HCT116 (cell line): ENCODE measurements around the gene MYL3. TPM values are rescaled to one million over a fixed set of nuclear protein-coding genes. Genes with fewer than 3 reads are reported as not detected.

Experiments used
- ATAC-seq: fragments of 200-7000 bp; cut with Tn5 transposase; 2 replicates; pipeline ENCODE4 v1.9.1; 2020; ENCODE audit warnings: mild to moderate bottlenecking, moderate library complexity
- BruUV-seq: library from RNA; stranded (reverse); fragments of 400-500 nt; replicated peaks from 2 replicates; lab custom pipeline; 2021; lab: Mats Ljungman, UMichigan
- CTCF ChIA-PET: fragments of 300-600 bp; sonication (Branson Sonifier 250); formaldehyde crosslinking; loops from one replicate; lab custom pipeline; 2021; ENCODE audit warnings: antibody characterized with exemption; lab: Charles Lee
- POLR2A ChIA-PET: fragments of 300-600, 350-600 bp; sonication (Branson Sonifier 250); formaldehyde crosslinking; loops from one replicate; lab custom pipeline; 2021; ENCODE audit warnings: antibody characterized with exemption; lab: Charles Lee
- RAD21 ChIA-PET, 2 experiments: fragments of 300-600 bp; sonication (Branson Sonifier 250); formaldehyde crosslinking; loops; one replicate each; lab custom pipeline; 2023; ENCODE audit warnings: low total read pairs in 2 of 2; ENCODE audit not compliant: uncharacterized antibody in 2 of 2, unreplicated experiment in 2 of 2, low non-redundant PET in 1 of 2; lab: Charles Lee
- DNase-seq: peaks from one replicate; pipeline ENCODE4 v3.0.0-alpha.2; 2010; ENCODE audit warnings: low read depth, low spot score
- H2AFZ ChIP-seq: fragments of 200-600 bp; shearing (Covaris generic), sonication (generic); 2 replicates; pipeline ENCODE4 v1.6.1; 2017; ENCODE audit warnings: low read depth, mixed run types, mixed read lengths, antibody characterized with exemption, low read length; ENCODE audit not compliant: poor library complexity, severe bottlenecking
- H3K27ac ChIP-seq: 2 replicates; pipeline ENCODE4 v1.5.1; 2012; ENCODE audit warnings: low read depth, low read length
- H3K27me3 ChIP-seq: fragments of 200-600 bp; sonication (generic); 2 replicates; pipeline ENCODE4 v1.6.1; 2016; ENCODE audit warnings: mixed run types, low read length, mixed read lengths; ENCODE audit not compliant: insufficient read depth
- H3K36me3 ChIP-seq, 2 experiments: fragments of 200-500 bp in 1 of 2; fragments of 200-600 bp in 1 of 2; sonication (Bioruptor generic) in 1 of 2; sonication (generic) in 1 of 2; 2 replicates each; pipeline versions ENCODE4 v1.5.1 to v1.6.1; 2014 to 2016; ENCODE audit warnings: low read length in 2 of 2, inconsistent platforms in 1 of 2, mixed read lengths in 1 of 2, mixed run types in 1 of 2; ENCODE audit not compliant: insufficient read depth in 2 of 2, control insufficient read depth in 1 of 2
- H3K4me1 ChIP-seq, 2 experiments: fragments of 200-600 bp in 1 of 2; sonication (generic) in 1 of 2; 2 replicates each; pipeline versions ENCODE4 v1.5.1 to v1.6.1; 2012 to 2017; ENCODE audit warnings: low read length in 2 of 2, inconsistent platforms in 1 of 2, mild to moderate bottlenecking in 1 of 2, mixed read lengths in 1 of 2, mixed run types in 1 of 2, moderate library complexity in 1 of 2; ENCODE audit not compliant: insufficient read depth in 2 of 2, control insufficient read depth in 1 of 2
- H3K4me2 ChIP-seq: fragments of 200-600 bp; sonication (generic); 2 replicates; pipeline ENCODE4 v1.6.1; 2017; ENCODE audit warnings: mixed run types, low read length, mixed read lengths
- H3K4me3 ChIP-seq, 2 experiments: fragments of 200-600 bp in 1 of 2; sonication (generic) in 1 of 2; replicated peaks in 1 of 2; 2 replicates each; pipeline ENCODE4 v1.5.1; 2011 to 2016; ENCODE audit warnings: low read length in 2 of 2, control low read depth in 1 of 2, low read depth in 1 of 2, mild to moderate bottlenecking in 1 of 2, mixed read lengths in 1 of 2, mixed run types in 1 of 2
- H3K79me2 ChIP-seq: fragments of 200-600 bp; sonication (generic); 2 replicates; pipeline ENCODE4 v1.6.1; 2017; ENCODE audit warnings: mild to moderate bottlenecking, mixed run types, low read length, moderate library complexity, mixed read lengths; ENCODE audit not compliant: insufficient read depth
- H3K9ac ChIP-seq: fragments of 200-600 bp; sonication (generic); 2 replicates; pipeline ENCODE4 v1.6.1; 2016; ENCODE audit warnings: low read length, mixed read lengths
- H3K9me2 ChIP-seq: fragments of 200-600 bp; sonication (generic), shearing (Covaris generic); 2 replicates; pipeline ENCODE4 v1.6.1; 2017; ENCODE audit warnings: mixed run types, mild to moderate bottlenecking, moderate library complexity; ENCODE audit not compliant: insufficient read depth
- H3K9me3 ChIP-seq, 2 experiments: fragments of 200-500 bp in 1 of 2; fragments of 200-600 bp in 1 of 2; sonication (Bioruptor generic) in 1 of 2; sonication (generic) in 1 of 2; 2 replicates each; pipeline ENCODE4 v1.6.1; 2014 to 2017; ENCODE audit warnings: low read length in 2 of 2, mixed read lengths in 2 of 2, inconsistent platforms in 1 of 2, low read depth in 1 of 2, mild to moderate bottlenecking in 1 of 2, mixed run types in 1 of 2, moderate library complexity in 1 of 2; ENCODE audit not compliant: control insufficient read depth in 1 of 2, insufficient read depth in 1 of 2
- H4K20me1 ChIP-seq: fragments of 200-600 bp; sonication (generic), shearing (Covaris generic); 2 replicates; pipeline ENCODE4 v1.6.1; 2017; ENCODE audit warnings: mixed run types, mild to moderate bottlenecking, moderate library complexity; ENCODE audit not compliant: insufficient read depth
- CEBPB ChIP-seq: IDR thresholded peaks from 2 replicates; pipeline ENCODE4 v1.6.1; 2012; ENCODE audit warnings: low read depth
- CTCF ChIP-seq, 3 experiments: fragments of 200-600 bp in 1 of 3; sonication (generic) in 1 of 3; IDR thresholded peaks in 2 of 3; conservative IDR thresholded peaks in 1 of 3; 2 replicates each; pipeline ENCODE4 v1.5.1; 2012 to 2017; ENCODE audit warnings: low read depth in 2 of 3, low read length in 2 of 3, antibody characterized with exemption in 1 of 3, borderline replicate concordance in 1 of 3, control low read depth in 1 of 3, mild to moderate bottlenecking in 1 of 3, mixed read lengths in 1 of 3, mixed run types in 1 of 3, moderate library complexity in 1 of 3; ENCODE audit not compliant: insufficient read depth in 1 of 3
- EGR1 ChIP-seq: IDR thresholded peaks from 2 replicates; pipeline ENCODE4 v1.6.1; 2012; ENCODE audit warnings: low read depth
- ELF1 ChIP-seq: IDR thresholded peaks from 2 replicates; pipeline ENCODE4 v1.6.1; 2012; ENCODE audit warnings: low read depth, borderline replicate concordance
- EZH2 ChIP-seq: fragments of 200-600 bp; sonication (generic); IDR thresholded peaks from 2 replicates; pipeline ENCODE4 v1.6.1; 2017; ENCODE audit warnings: antibody characterized with exemption, mixed run types
- FOSL1 ChIP-seq: IDR thresholded peaks from 2 replicates; pipeline ENCODE4 v1.6.1; 2012; ENCODE audit warnings: low read depth
- MAX ChIP-seq: IDR thresholded peaks from 2 replicates; pipeline ENCODE4 v1.6.1; 2012
- POLR2AphosphoS5 ChIP-seq: IDR thresholded peaks from 2 replicates; pipeline ENCODE4 v1.6.1; 2011; ENCODE audit warnings: mild to moderate bottlenecking, low read depth, low read length, moderate library complexity
- REST ChIP-seq: IDR thresholded peaks from 2 replicates; pipeline ENCODE4 v1.6.1; 2012; ENCODE audit warnings: low read depth
- SIN3A ChIP-seq: IDR thresholded peaks from 2 replicates; pipeline ENCODE4 v1.6.1; 2012; ENCODE audit warnings: low read depth
- SP1 ChIP-seq: IDR thresholded peaks from 2 replicates; pipeline ENCODE4 v1.6.1; 2012; ENCODE audit warnings: low read depth
- ZBTB33 ChIP-seq: IDR thresholded peaks from 2 replicates; pipeline ENCODE4 v1.6.1; 2011; ENCODE audit warnings: mild to moderate bottlenecking, low read length, moderate library complexity; ENCODE audit not compliant: insufficient replicate concordance; ENCODE audit errors: extremely low read depth
- intact Hi-C: fragments of 100-400 bp; cut with micrococcal nuclease; formaldehyde crosslinking; loops from 2 replicates; pipeline ENCODE4 v1.10.0; 2022
- total RNA-seq: library from RNA; stranded (reverse); gene quantifications from one replicate; pipeline ENCODE4 v1.2.1, GENCODE V29; 2021; ENCODE audit not compliant: unreplicated experiment

The MYL3 gene
- total RNA-seq, 1 experiment from 2014 or later = not detected

- H3K4me1 ChIP-seq = no peaks in the 10 kb centered on the region
- no peaks in the 10 kb centered on the region for H4K20me1 ChIP-seq
- H3K27ac ChIP-seq = no peak overlapping the region
- H3K36me3 ChIP-seq = no peaks in the 10 kb centered on the region
- no peak overlapping the region for H3K4me2 ChIP-seq
- H3K79me2 ChIP-seq = no peaks in the 10 kb centered on the region
- DNase-seq = no peak
- H3K27me3 ChIP-seq = no peaks in the 10 kb centered on the region
- intact Hi-C loops = no loop called here
- H3K4me3 ChIP-seq = no peak overlapping the region
- RAD21 ChIA-PET = no interaction called here
- ATAC-seq = no peak
- H2AFZ ChIP-seq = no peak overlapping the region
- no TSS peak for BruUV-seq
- CTCF ChIA-PET = no interaction called here
- POLR2A ChIA-PET = no interaction called here
- H3K9ac ChIP-seq = no peak overlapping the region
- H3K9me2 ChIP-seq = no peaks in the 10 kb centered on the region
- TF ChIP-seq CEBPB (no peak), SIN3A (no peak), MAX (no peak), ZBTB33 (no peak), FOSL1 (no peak), EGR1 (no peak), POLR2AphosphoS5 (no peak)
- no peaks in the 10 kb centered on the region for H3K9me3 ChIP-seq
These were observed 4.8 kb downstream of the MYL3 start for GRCh38 chr3:46858456-46858855.

- DNase-seq (no peak), ATAC-seq (no peak)
- ChIA-PET RAD21 (no interaction called here), CTCF (no interaction called here), POLR2A (no interaction called here)
- intact Hi-C loops = no loop called here
- Histone ChIP-seq H3K27me3 (no peaks in the 10 kb centered on the region), H3K4me1 (no peaks in the 10 kb centered on the region), H4K20me1 (no peaks in the 10 kb centered on the region), H3K27ac (no peak overlapping the region), H3K9me2 (no peaks in the 10 kb centered on the region), H3K9ac (no peak overlapping the region), H3K36me3 (no peaks in the 10 kb centered on the region), H3K9me3 (no peaks in the 10 kb centered on the region), H3K4me3 (no peak overlapping the region), H2AFZ (no peak overlapping the region), H3K4me2 (no peak overlapping the region), H3K79me2 (no peaks in the 10 kb centered on the region)
- no TSS peak for BruUV-seq
- TF ChIP-seq CTCF (IDR thresholded peaks at IDR 0.05 in 2 of 3, conservative IDR thresholded peaks at IDR 0.05 in 1 of 3; ENCODE audit: borderline replicate concordance in 1 of 3, insufficient read depth in 1 of 3, low read depth in 2 of 3, low read length in 2 of 3) = no peak
- no peak for TF ChIP-seq EZH2
- TF ChIP-seq CEBPB = no peak
- no peak for TF ChIP-seq SP1
- no peak for TF ChIP-seq SIN3A
- no peak for TF ChIP-seq ELF1
- TF ChIP-seq REST = no peak
These were observed 5.5 kb downstream of the MYL3 start for GRCh38 chr3:46857485-46858341.
